IMR-90 (cell line): ENCODE results near the gene ZCCHC17. TPM values are rescaled to one million over a fixed set of nuclear protein-coding genes. Genes with fewer than 3 reads are reported as not detected.

Source experiments
- ATAC-seq: fragments of 200-7000 bp; cut with Tn5 transposase; 2 replicates; pipeline ENCODE4 v1.9.1; 2020; ENCODE audit warnings: low read depth, mild to moderate bottlenecking, moderate library complexity
- BruUV-seq: library from RNA; stranded (reverse); fragments of 400-500 nt; replicated peaks from 2 replicates; lab custom pipeline; 2021; lab: Mats Ljungman, UMichigan
- CTCF ChIA-PET: fragments of 300-600 bp; formaldehyde crosslinking; extraction: SDS; loops from one replicate; lab custom pipeline; 2021; ENCODE audit warnings: antibody characterized with exemption; lab: Yijun Ruan, JAX
- POLR2A ChIA-PET: fragments of 300-600 bp; sonication (Branson Sonifier 250); formaldehyde crosslinking; loops from one replicate; lab custom pipeline; 2022; ENCODE audit warnings: antibody characterized with exemption; ENCODE audit not compliant: unreplicated experiment; lab: Charles Lee
- DNase-seq: peaks from one replicate; pipeline ENCODE4 v3.0.0; 2013
- H2AFZ ChIP-seq: replicated peaks from 2 replicates; pipeline ENCODE3; 2013; ENCODE audit warnings: low read length, mild to moderate bottlenecking; ENCODE audit not compliant: poor library complexity
- H2AK5ac ChIP-seq: 2 replicates; pipeline ENCODE4 v1.6.1; 2013; ENCODE audit warnings: low read depth, low read length, inconsistent platforms
- H2AK9ac ChIP-seq: replicated peaks from 2 replicates; pipeline ENCODE3; 2013; ENCODE audit warnings: mild to moderate bottlenecking, low read depth, low read length, moderate library complexity; ENCODE audit not compliant: poor library complexity
- H2BK120ac ChIP-seq: 2 replicates; pipeline ENCODE4 v1.6.1; 2013; ENCODE audit warnings: low read depth, low read length, inconsistent platforms
- H2BK15ac ChIP-seq: 3 replicates; pipeline ENCODE4 v1.6.1; 2013; ENCODE audit warnings: low read depth, low read length, inconsistent platforms
- H2BK20ac ChIP-seq: 2 replicates; pipeline ENCODE4 v1.6.1; 2013; ENCODE audit warnings: low read depth, mild to moderate bottlenecking, inconsistent platforms, low read length, moderate library complexity
- H2BK5ac ChIP-seq: 2 replicates; pipeline ENCODE4 v1.6.1; 2013; ENCODE audit warnings: mild to moderate bottlenecking, low read depth, low read length, inconsistent platforms; ENCODE audit not compliant: poor library complexity, severe bottlenecking
- H3K14ac ChIP-seq: replicated peaks from 2 replicates; pipeline ENCODE4 v1.6.1; 2013; ENCODE audit warnings: low read depth, low read length, inconsistent platforms
- H3K18ac ChIP-seq: 2 replicates; pipeline ENCODE4 v1.6.1; 2013; ENCODE audit warnings: low read depth, low read length, control low read depth
- H3K23ac ChIP-seq: 2 replicates; pipeline ENCODE4 v1.6.1; 2013; ENCODE audit warnings: low read depth, low read length, inconsistent platforms
- H3K27ac ChIP-seq: 2 replicates; pipeline ENCODE4 v1.5.1; 2013; ENCODE audit warnings: mild to moderate bottlenecking, control low read depth, low read length; ENCODE audit not compliant: insufficient read depth
- H3K27me3 ChIP-seq: 2 replicates; pipeline ENCODE4 v1.6.1; 2013; ENCODE audit warnings: low read length; ENCODE audit not compliant: control insufficient read depth, insufficient read depth
- H3K36me3 ChIP-seq: 2 replicates; pipeline ENCODE4 v1.6.1; 2013; ENCODE audit warnings: low read length, mixed read lengths; ENCODE audit not compliant: control insufficient read depth, insufficient read depth
- H3K4ac ChIP-seq: 2 replicates; pipeline ENCODE4 v1.6.1; 2013; ENCODE audit warnings: low read depth, low read length, inconsistent platforms
- H3K4me1 ChIP-seq: 2 replicates; pipeline ENCODE4 v1.6.1; 2013; ENCODE audit warnings: low read length, mixed read lengths; ENCODE audit not compliant: control insufficient read depth, insufficient read depth
- H3K4me2 ChIP-seq: 2 replicates; pipeline ENCODE4 v1.6.1; 2013; ENCODE audit warnings: low read depth, mild to moderate bottlenecking, control low read depth, low read length, moderate library complexity
- H3K4me3 ChIP-seq: 2 replicates; pipeline ENCODE4 v1.5.1; 2013; ENCODE audit warnings: low read depth, mild to moderate bottlenecking, control low read depth, low read length, moderate library complexity; ENCODE audit not compliant: insufficient read depth
- H3K56ac ChIP-seq: 2 replicates; pipeline ENCODE4 v1.6.1; 2013; ENCODE audit warnings: low read length, inconsistent platforms; ENCODE audit not compliant: insufficient read depth; ENCODE audit errors: extremely low read depth
- H3K79me1 ChIP-seq, 2 experiments: 2 replicates each; pipeline ENCODE4 v1.6.1; 2013; ENCODE audit warnings: low read length in 2 of 2, inconsistent platforms in 1 of 2, low read depth in 1 of 2
- H3K9ac ChIP-seq: 2 replicates; pipeline ENCODE4 v1.6.1; 2013; ENCODE audit warnings: low read depth, low read length, control low read depth
- H3K9me1 ChIP-seq: 2 replicates; pipeline ENCODE4 v1.6.1; 2013; ENCODE audit warnings: low read length, inconsistent platforms; ENCODE audit not compliant: insufficient read depth
- H3K9me3 ChIP-seq: 2 replicates; pipeline ENCODE4 v1.6.1; 2013; ENCODE audit warnings: low read length; ENCODE audit not compliant: control insufficient read depth, insufficient read depth
- H4K20me1 ChIP-seq: 2 replicates; pipeline ENCODE4 v1.6.1; 2013; ENCODE audit warnings: low read length, inconsistent platforms; ENCODE audit not compliant: insufficient read depth
- H4K5ac ChIP-seq: 2 replicates; pipeline ENCODE4 v1.6.1; 2013; ENCODE audit warnings: mild to moderate bottlenecking, low read depth, low read length, control low read depth
- H4K8ac ChIP-seq, 2 experiments: 2 replicates each; pipeline ENCODE4 v1.6.1; 2013; ENCODE audit warnings: low read depth in 2 of 2, low read length in 2 of 2, control low read depth in 1 of 2, inconsistent platforms in 1 of 2
- H4K91ac ChIP-seq: 2 replicates; pipeline ENCODE4 v1.6.1; 2013; ENCODE audit warnings: low read depth, low read length, inconsistent platforms; ENCODE audit not compliant: insufficient read depth
- BHLHE40 ChIP-seq: fragments of 150-350 bp; IDR thresholded peaks from 2 replicates; pipeline ENCODE4 v1.6.1; 2016; ENCODE audit warnings: mild to moderate bottlenecking, low read depth, low read length
- CEBPB ChIP-seq: IDR thresholded peaks from 2 replicates; pipeline ENCODE4 v1.6.1; 2012; ENCODE audit warnings: low read depth, low read length, improper control_type of control experiment
- CHD1 ChIP-seq: IDR thresholded peaks from 2 replicates; pipeline ENCODE4 v1.6.1; 2012; ENCODE audit warnings: low read depth, low read length, improper control_type of control experiment
- CTCF ChIP-seq: conservative IDR thresholded peaks from 2 replicates; pipeline ENCODE4 v1.5.1; 2012; ENCODE audit warnings: mild to moderate bottlenecking, low read depth, low read length, improper control_type of control experiment
- FOS ChIP-seq: fragments of 150-350 bp; IDR thresholded peaks from 2 replicates; pipeline ENCODE4 v1.6.1; 2016; ENCODE audit warnings: low read depth, low read length
- MAZ ChIP-seq: IDR thresholded peaks from 2 replicates; pipeline ENCODE4 v1.6.1; 2012; ENCODE audit warnings: low read depth, mild to moderate bottlenecking, low read length, improper control_type of control experiment, moderate library complexity, borderline replicate concordance
- MXI1 ChIP-seq: IDR thresholded peaks from 2 replicates; pipeline ENCODE4 v1.6.1; 2012; ENCODE audit warnings: low read depth, mild to moderate bottlenecking, low read length, moderate library complexity, borderline replicate concordance
- POLR2A ChIP-seq: IDR thresholded peaks from 2 replicates; pipeline ENCODE4 v1.6.1; 2012; ENCODE audit warnings: mild to moderate bottlenecking, low read depth, low read length
- RAD21 ChIP-seq: IDR thresholded peaks from 2 replicates; pipeline ENCODE4 v1.6.1; 2012; ENCODE audit warnings: low read length, improper control_type of control experiment
- RCOR1 ChIP-seq: IDR thresholded peaks from 2 replicates; pipeline ENCODE4 v1.6.1; 2012; ENCODE audit warnings: mild to moderate bottlenecking, low read length, improper control_type of control experiment; ENCODE audit not compliant: insufficient replicate concordance
- SMC3 ChIP-seq: fragments of 150-350 bp; IDR thresholded peaks from 2 replicates; pipeline ENCODE4 v1.6.1; 2016; ENCODE audit warnings: low read depth, mild to moderate bottlenecking, antibody characterized with exemption, low read length, moderate library complexity
- WGBS, 2 experiments: methylation state at CpG; one replicate each; pipeline versions ENCODE4 v1.1.5 to v1.1.7; 2013; ENCODE audit warnings: missing lambda C conversion rate in 2 of 2; ENCODE audit not compliant: insufficient read length in 1 of 2; ENCODE audit errors: extremely low coverage in 2 of 2; 5-methylcytosine and 5-hydroxymethylcytosine counted together
- dilution Hi-C: fragments of 300-500 bp; cut with HindIII; formaldehyde crosslinking; loops from one replicate; pipeline ENCODE4 v1.14.3; 2018; ENCODE audit warnings: low sequenced_read_pairs; ENCODE audit not compliant: unreplicated experiment
- in situ Hi-C: fragments of 300-500 bp; cut with MboI; formaldehyde crosslinking; loops from 3 replicates; pipeline ENCODE4 v1.14.3; 2019; ENCODE audit warnings: low sequenced_read_pairs, inconsistent platforms, mixed read lengths
- intact Hi-C: fragments of 100-400 bp; cut with micrococcal nuclease; formaldehyde crosslinking; loops from 2 replicates; pipeline ENCODE4 v1.10.0; 2022
- polyA plus RNA-seq, 3 experiments: library from polyadenylated mRNA; depleted of rRNA; stranded (reverse); fragments of >200 nt; gene quantifications; 2 replicates each; pipeline ENCODE4 v1.2.3, GENCODE V29; 2012; ENCODE audit warnings: low replicate concordance in 1 of 3
- total RNA-seq: library from RNA; depleted of rRNA; stranded (reverse); fragments of >200 nt; gene quantifications from 2 replicates; pipeline ENCODE4 v1.2.3, GENCODE V29; 2012
- TF ChIP-seq, protein P1 (sequence below): fragments of 150-350 bp; IDR thresholded peaks from 2 replicates; pipeline ENCODE4 v1.6.1; 2017; ENCODE audit warnings: mild to moderate bottlenecking, antibody characterized with exemption, low read length, low read depth
- TF ChIP-seq, protein P2 (sequence below): fragments of 150-350 bp; IDR thresholded peaks from 2 replicates; pipeline ENCODE4 v1.6.1; 2016; ENCODE audit warnings: low read depth, mild to moderate bottlenecking, low read length, moderate library complexity, borderline replicate concordance

ZCCHC17 gene
- total and polyA plus RNA-seq, 2 of the 4 experiments (the other 2 are of a cell fraction): 48.4 to 48.9 TPM

DNA sequence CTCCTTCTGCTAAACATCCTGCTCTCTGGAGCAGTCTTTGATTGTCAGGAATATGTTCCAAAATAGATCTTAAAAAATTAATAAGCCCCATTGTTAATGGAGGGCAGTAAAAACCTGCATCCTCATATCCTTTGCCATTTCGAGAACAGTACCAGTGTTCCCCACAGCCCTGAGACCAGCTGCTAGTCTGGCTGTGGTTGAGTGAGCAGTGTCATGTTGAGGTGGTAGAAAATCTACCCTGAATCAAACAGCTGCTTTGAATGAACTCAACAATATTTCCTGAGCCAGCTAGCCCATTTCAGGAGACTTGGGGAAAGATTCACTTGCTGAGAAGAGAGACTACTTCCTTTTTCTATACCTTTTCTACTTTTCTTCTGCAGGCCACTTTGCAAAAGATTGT is 51.6 kb downstream of the ZCCHC17 start:
- WGBS, 2 experiments: no CpG with 5 or more reads among the region's 1 CpG
- Histone ChIP-seq H3K9ac (no peak overlapping the region), H3K14ac (no peak overlapping the region), H2AFZ (no peak overlapping the region), H2AK5ac (no peak overlapping the region), H4K8ac (no peak overlapping the region), H3K18ac (no peak overlapping the region), H3K4me1 (no peaks in the 10 kb centered on the region), H3K9me3 (no peaks in the 10 kb centered on the region), H3K4ac (no peak overlapping the region), H3K27ac (no peak overlapping the region), H3K4me3 (no peak overlapping the region), H3K36me3 (peaks cover 18% of the 10 kb centered on the region), H2AK9ac (no peak overlapping the region), H3K9me1 (0 out of 2 replicates have a peak, but pooled peaks cover 3% of the 10 kb centered on the region), H3K79me1 (no peaks in the 10 kb centered on the region), H2BK20ac (no peak overlapping the region), H2BK15ac (no peak overlapping the region), H4K20me1 (no peaks in the 10 kb centered on the region), H3K56ac (no peak overlapping the region), H3K23ac (no peak overlapping the region), H3K27me3 (no peaks in the 10 kb centered on the region), H4K5ac (no peak overlapping the region), H2BK120ac (no peak overlapping the region), H2BK5ac (no peak overlapping the region), H4K91ac (no peak overlapping the region), H3K4me2 (no peak overlapping the region)
- ChIA-PET POLR2A (no interaction called here), CTCF (no interaction called here)
- intact Hi-C loops: no loop called here
- dilution Hi-C loops: no loop called here
- in situ Hi-C loops: no loop called here
- no TSS peak for BruUV-seq
- TF ChIP-seq, protein P1, sequence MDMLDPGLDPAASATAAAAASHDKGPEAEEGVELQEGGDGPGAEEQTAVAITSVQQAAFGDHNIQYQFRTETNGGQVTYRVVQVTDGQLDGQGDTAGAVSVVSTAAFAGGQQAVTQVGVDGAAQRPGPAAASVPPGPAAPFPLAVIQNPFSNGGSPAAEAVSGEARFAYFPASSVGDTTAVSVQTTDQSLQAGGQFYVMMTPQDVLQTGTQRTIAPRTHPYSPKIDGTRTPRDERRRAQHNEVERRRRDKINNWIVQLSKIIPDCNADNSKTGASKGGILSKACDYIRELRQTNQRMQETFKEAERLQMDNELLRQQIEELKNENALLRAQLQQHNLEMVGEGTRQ: no peak
- TF ChIP-seq RCOR1 (no peak), CTCF (no peak), MXI1 (no peak), FOS (no peak), MAZ (no peak), SMC3 (no peak), CHD1 (no peak), RAD21 (no peak), BHLHE40 (no peak), CEBPB (no peak), POLR2A (no peak)
- TF ChIP-seq, protein P2, sequence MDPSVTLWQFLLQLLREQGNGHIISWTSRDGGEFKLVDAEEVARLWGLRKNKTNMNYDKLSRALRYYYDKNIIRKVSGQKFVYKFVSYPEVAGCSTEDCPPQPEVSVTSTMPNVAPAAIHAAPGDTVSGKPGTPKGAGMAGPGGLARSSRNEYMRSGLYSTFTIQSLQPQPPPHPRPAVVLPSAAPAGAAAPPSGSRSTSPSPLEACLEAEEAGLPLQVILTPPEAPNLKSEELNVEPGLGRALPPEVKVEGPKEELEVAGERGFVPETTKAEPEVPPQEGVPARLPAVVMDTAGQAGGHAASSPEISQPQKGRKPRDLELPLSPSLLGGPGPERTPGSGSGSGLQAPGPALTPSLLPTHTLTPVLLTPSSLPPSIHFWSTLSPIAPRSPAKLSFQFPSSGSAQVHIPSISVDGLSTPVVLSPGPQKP: no peak
- no peak for DNase-seq
- ATAC-seq: no peak
